AG08395 (cell line): Measurements from ENCODE around the gene GATC.

ENCODE experiments used
- DNase-seq: peaks from one replicate; pipeline ENCODE4 v3.0.0; 2012; ENCODE audit warnings: mixed read lengths, low spot score

The GATC gene, protein sequence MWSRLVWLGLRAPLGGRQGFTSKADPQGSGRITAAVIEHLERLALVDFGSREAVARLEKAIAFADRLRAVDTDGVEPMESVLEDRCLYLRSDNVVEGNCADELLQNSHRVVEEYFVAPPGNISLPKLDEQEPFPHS

DNA sequence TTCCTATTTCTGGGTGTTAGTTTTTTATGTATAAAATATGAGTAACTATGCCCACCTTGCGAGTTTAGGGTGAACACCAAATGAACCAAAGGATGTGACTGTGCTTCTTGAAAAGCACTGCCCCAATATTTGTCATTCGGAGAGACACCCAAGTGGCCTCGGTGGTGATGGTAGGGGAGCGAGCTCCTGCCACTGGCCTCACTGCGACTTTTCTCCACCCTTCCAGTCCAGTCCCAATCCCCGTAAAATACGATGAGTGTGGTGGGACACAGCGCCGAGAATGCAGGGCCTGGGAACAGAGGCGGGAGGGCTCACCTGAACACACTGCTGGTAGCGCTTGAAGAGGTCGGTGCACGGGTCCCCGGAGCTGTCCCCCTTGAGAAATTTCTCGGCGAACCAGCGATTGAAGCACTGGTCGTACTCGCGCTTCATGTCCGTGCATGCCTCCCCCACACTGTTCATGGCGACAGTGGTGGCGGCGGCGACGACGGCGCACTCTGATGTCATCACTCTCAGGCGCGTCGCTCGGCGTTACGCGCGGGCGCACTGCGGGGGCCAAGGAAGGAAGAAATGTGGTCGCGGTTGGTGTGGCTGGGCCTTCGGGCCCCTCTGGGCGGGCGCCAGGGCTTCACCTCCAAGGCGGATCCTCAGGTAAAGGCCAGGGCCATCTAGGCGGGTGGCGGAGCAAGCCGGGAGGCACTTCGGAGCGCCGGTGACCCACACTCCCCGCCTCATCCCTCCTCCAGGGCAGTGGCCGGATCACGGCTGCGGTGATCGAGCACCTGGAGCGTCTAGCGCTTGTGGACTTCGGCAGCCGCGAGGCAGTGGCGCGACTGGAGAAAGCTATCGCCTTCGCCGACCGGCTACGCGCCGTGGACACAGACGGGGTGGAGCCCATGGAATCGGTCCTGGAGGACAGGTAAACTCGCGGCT is at the start of gene GATC, which contains the start of gene TRIAP1:
Gene GATC (plus strand): TSS at position 534 of the 933 bp plus-strand sequence. CDS start 37 bp downstream, at position 571.
Gene TRIAP1 (minus strand): TSS at position 474 of the 933 bp plus-strand sequence. CDS start 12 bp downstream, at position 462.
- peak; percentile 84 for DNase-seq

DNA sequence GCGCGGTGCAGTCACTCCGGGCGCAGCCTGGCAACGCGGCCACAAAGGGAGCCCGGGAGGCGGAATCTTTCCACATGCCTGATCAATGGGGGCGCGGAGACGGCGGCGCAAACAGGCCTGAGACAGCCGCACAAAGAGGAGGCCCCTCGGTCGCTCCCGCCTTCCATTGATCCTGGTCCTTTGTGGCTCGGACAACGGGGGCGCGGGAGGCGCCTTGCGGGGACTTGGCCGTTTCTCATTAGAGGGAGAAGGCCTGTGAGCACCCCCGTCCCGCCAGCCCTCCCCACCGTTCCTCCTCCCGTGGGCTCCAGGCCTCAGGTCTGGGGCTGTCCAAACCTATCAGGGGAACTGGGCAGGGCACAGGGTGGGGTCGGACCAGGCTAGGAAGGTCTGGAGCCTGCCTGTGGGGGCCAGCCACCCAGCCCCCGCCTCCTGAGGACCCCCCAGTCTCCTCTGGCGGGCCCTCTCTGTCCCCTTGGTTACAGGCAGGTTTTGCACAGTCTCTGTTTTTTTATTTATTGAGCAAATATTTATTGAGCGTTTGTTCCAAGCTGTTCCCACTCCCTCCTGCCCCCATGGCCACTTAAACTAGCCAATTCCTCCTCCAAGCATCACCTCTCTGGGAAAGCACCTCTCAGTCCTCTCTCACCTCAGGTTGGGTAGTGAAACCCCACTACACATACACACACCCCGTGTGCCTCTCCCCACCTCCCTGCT is 48.3 kb upstream of the GATC start:
- no peak for DNase-seq

DNA sequence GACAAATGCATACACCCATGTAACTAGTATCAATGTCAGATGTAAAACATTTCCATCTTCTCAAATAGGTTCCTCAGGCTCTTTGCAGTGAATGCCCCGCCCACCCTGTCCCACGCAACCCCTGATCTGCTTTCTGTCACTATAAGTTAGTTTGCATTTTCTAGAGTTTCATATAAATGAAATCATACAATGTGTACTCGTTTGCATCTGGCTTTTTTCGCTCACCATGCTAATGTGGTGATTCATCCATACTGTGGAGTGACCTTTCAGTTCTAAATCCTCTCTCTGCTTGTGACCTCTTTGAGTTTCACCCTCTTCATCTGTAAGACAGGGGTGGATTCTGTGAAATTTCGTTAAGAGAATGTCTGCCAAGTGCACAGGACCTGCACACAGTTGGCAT is 46.7 kb upstream of the GATC start:
- DNase-seq, result no peak

DNA sequence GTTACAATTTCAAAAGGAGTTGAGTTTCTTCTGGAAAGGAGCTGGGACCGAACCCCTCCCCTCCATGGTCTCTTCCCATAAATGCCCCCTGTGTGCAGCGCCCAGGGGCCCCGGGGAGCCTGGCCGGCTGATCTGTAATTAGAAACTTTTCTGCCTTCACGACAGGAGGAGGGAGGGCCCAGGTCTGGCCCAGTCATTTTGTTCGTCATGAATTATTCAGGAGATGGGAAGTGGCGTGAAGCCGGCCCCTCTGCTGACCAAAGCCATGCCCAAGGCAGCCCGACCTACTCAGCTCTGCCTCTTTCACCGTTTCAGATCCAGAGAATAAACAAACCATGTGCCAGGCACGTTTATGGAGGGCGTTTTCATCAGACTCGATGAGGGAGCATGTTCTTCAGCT is 44.0 kb upstream of the GATC start:
- DNase-seq, result no peak

DNA sequence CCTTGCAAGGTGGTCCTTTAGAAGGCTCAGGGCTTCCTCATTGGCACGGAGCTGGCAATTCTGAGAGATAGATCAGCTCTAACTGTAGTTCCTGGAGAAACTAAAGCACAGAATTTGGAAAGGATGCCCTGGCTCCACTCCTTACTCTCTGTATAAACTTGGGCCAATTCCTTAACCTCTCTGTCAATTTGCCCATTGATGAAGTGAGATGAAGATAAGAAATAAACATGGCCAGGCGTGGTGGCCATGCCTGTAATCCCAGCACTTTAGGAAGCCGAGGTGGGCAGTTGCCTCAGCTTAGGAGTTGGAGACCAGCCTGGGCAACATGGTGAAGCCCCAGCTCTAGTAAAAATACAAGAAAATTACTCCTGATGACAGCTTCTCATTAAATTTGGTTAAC is 42.4 kb upstream of the GATC start:
- no peak for DNase-seq

DNA sequence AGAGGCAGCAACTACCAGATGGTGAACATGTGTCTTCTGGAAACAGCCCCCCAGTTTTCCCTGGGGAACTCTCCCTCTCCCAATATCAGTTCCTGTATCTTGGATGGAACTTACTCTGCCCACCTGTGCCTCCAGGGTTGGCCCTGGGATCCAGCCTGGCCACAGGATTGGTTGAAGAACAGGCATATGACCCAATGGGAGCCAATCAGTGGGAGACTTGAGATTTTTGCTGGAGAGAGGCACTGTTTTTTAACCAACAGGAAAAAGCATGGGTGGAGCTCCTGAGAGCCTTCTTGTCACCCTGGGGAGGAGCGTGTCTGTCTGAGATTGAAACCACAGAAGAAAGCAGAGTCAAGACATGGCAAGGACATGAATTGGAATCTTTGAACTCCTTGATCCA is 42.0 kb upstream of the GATC start:
- DNase-seq, result no peak

DNA sequence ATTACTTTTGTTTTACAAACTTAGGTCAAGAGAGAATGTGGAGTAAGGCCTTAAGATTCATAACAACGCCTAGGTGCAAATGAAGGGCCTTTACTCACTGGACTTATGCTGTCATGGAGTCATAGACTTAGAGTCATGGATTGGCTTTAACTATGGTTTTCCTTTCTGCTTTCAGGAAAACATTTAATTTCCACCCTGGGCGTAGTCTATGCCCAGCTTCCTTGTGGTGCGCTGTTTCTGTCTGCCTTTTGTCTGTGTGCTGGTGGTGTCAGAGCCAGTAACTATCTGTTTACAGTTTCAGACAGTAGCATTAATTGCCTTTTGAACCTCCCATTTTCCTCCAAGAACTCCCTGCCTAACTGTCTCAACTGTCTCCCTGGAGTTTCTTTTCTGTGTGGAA is 40.2 kb upstream of the GATC start:
- DNase-seq, result no peak

DNA sequence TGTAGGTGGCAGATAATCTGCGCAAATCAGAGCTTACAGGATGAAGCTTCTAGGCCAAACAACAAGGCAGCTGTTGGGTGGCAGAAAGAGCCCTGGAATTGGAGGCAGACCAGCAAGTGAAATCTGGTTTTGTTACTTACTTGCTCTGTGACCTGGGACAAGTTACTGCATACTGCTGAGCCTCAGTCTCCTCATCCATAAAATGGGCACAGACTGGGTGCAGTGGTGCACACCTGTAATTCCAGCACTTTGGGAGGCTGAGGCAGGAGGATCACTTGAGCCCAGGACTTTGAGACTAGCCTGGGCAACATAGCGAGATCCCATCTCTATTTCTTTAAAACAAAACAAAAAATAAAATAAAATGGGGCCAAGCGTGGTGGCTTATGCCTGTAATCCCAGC is 39.7 kb upstream of the GATC start:
- DNase-seq, result no peak

DNA sequence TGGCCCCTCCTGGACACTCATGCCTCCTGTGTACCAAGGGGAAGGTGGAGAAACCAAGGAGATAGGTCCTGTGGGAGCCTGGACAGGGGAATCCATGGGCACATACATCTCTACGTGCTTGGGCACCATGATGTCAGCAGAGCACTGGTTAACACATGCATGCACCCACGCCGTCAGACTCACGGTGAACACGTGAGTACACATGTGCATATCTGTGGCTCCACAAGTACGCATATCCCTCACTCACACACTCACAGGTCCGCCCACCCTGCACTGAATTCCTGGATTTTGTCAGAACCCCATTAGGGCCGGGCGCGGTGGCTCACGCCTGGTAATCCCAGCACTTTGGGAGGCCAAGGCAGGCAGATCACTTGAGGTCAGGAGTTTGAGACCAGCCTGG is 37.5 kb upstream of the GATC start:
- DNase-seq, result no peak

DNA sequence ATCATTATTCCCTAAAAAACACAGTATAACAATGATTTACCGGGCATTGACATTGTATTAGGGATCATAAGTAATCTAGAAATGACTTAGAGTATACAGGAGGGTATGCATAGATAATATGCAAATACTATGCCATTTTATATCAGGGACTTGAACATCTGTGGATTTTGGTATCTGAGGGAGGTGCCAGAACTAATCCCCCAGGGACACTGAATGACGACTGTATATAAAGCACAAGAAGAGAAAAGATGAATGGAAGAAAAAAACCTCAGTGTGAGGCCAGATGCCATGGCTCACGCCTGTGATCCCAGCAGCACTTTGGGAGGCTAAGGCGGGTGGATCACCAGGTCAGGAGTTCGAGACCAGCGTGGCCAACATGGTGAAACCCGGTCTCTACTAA is 33.8 kb upstream of the GATC start:
- no peak for DNase-seq

DNA sequence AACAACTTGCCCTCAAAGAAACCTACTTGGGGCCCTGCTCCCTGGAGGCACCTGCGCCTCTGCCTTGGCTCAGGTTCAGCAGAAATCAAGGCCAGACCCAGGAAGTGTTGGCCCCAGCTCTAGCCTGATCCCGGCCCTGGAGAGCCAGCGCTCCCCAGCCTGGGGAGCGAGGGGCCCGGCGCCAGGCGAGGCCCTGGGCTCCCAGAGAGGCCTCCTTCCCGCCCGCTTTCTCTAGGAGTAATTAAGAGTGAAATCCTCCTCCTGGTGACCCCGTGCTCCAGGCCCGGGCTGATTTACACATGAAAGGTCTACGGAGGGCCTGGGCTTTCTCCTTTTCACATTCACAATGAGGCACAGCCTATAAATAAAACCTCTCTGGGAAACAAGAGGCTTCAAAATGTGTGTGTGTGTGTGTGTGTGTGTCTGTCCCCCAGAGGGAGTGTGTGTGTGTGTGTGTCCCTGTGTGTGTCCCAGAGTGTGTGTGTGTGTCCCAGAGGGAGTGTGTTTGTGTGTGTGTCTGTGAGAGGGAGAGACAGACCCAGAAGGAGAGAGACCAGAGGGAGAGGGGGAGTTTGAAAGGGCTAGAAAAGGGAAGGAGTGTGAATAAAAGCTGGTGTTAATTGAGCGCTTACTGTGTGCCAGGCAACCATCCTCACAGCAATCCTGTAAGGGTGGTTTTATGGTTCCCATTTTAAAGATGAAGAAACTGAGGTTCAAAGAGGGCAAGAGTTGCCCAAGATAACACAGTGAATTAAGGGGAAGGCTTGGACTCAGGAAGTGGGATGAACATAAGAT is 32.1 kb upstream of the GATC start:
- no peak for DNase-seq

DNA sequence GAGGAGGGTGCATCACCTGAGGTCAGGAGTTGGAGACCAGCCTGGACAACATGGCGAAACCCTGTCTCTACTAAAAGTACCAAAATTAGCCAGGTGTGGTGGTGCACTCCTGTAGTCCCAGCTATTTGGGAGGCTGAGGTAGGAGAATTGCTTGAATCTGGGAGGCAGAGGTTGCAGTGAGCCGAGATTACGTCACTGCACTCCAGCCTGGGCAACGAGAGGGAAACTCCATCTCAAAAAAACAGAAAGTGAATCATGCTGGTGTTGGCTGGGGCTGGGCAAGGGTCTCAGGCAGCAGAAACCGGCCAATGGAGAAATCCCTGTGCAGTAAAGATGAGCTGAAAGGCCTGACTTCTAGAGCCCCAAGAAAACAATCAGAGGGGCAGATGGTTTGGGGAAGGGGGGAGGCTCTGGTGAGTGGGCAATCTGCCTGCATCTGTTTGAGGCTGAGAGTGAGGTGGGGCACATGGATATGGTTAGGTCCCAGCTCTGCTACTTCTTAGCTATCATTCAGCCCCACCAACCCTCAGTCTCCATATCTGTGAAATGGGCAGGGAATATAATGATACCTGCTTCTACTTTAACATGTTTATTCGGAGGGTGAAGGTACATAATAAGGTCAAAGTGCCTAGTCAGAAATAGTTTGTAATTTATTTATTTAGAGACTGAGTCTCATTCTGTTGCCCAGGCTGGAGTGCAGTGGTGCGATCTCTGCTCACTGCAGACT is 29.6 kb upstream of the GATC start:
- DNase-seq, result no peak

DNA sequence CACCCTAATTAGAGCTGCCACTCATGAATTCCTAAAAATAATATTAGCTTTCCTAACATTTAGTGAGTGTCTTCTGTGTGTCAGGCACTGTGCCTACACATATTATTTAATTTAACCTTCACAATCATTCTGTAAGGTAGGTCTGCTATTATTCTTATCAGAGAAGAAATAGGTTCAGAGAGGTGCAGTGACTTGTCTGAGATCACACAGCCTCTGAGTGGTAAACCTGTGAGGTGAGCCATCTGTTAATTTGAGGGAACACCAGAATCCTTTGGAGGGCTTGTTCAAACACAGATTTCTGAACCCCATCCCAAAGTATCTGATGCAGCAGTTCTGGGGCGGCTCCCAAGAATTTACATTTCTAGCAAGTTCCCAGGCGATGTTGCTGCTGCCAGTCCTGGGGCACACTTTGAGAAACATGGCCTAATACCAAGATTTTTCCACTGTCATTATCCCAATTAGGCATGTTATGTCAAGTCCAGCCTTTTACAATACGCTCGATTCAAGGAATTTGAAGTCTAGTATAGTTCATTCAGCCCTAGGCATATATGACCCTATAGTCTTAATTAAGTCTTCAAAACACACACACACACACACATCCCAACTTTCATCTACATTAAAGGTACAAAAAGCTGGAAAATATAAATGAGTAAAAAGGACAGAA is 28.2 kb upstream of the GATC start:
- DNase-seq, result no peak

DNA sequence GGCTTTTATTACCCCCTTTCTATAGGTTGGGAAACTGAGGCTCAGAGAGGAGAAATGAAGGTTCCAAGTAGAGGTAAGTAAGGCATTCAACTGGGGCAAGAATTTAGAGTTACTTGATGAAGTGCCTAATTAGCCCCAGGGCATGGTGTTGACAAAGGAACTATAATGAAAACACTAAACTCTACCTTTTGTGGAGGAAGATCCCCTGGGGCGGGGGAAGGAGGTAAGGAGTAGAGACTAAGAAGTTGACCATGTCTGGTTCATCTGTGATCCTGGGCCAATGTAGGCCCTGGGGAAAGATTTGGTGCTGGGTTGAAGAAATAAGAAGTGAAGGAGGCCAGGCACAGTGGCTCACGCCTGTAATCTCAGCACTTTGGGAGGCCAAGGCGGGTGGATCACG is 24.5 kb upstream of the GATC start:
- no peak for DNase-seq

DNA sequence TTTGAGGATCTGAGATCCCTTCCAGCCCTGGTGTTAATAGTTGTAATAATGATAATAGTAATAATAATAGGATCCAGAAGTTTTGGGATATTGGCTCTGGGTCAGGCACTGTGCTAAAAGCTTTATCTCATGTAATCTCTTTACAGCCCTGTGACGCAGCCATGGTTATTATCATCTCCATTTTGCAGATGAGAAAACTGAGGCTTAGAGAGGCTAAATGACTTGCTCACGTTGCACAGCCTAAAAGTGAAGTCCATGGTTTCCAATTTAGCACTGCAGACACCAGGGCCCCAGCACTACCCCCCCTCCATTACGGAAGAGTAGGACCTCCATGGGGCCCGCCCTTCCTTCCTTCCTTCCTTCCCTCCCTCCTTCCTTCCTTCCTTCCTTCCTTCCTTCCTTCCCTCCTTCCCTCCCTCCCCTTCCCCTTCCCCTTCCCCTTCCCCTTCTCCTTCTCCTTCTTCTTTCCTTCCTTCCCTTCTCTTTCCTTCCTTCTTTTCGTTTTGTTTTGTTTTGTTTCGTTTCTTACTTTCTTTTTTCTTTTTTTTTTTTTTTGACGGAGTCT is 23.3 kb upstream of the GATC start:
- no peak for DNase-seq

DNA sequence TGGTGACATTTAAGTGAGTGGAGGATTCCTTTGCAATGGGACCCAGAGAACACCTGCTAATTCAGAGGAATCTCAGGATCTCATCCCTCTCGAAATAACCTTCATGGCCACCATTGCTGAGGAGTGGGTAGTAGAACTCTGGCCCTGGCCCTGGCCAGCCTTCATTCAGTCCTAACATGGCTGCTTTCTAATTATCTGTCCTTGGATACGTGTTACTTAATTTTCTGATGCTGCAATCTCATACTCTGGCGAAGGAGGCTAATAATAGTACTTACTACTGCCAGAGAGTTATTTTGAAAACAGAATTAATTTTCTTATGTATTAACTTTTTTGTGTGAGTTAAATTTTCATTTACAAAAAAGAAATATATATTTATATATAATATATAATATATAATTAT is 20.4 kb upstream of the GATC start:
- no peak for DNase-seq

DNA sequence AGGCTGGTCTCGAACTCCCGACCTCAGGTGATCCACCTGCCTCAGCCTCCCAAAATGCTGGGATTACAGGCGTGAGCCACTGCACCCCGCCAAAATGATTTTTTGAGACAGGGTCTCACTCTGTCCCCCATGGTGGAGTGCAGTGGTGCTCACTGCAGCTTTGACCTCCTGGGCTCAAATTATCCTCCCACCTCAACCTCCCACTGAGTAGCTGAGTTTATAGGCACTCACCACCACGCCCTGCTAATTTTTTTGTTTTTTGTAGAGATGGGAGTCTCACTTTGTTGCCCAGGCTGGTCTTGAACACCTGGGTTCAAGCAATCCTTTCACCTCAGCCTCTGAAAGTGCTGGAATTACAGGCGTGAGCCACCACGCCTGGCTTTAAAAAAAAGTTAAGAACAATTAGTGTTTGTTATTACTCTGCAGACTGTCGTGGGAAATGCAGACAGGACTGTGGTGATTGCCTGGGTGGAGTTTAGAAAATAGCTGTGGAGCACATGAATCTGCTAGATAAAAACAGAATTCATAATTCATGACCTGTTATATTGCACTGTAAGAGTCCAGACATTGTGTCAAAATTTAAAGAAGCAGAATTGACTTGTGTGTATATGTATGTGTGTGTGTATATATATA is 17.5 kb upstream of the GATC start:
- no peak for DNase-seq

DNA sequence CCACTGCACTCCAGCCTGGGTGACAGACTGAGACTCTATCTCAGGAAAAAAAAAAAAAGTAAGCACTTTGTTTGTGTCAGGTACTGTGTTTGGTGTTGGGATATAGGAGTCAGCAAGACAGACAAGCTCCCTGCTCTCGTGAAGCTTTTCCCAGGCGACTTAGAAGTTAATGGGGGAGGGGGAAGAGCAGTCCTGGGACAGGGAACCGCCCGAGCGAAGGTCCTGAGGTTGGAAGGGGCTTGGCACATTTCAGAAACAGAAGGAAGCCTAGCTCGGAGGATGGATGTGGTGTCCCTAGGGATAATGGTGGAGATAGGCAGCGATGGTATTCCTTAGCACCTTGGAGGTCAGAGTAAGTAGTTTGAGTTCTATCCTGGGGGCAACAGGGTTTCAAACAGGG is 16.9 kb upstream of the GATC start:
- DNase-seq, result no peak

DNA sequence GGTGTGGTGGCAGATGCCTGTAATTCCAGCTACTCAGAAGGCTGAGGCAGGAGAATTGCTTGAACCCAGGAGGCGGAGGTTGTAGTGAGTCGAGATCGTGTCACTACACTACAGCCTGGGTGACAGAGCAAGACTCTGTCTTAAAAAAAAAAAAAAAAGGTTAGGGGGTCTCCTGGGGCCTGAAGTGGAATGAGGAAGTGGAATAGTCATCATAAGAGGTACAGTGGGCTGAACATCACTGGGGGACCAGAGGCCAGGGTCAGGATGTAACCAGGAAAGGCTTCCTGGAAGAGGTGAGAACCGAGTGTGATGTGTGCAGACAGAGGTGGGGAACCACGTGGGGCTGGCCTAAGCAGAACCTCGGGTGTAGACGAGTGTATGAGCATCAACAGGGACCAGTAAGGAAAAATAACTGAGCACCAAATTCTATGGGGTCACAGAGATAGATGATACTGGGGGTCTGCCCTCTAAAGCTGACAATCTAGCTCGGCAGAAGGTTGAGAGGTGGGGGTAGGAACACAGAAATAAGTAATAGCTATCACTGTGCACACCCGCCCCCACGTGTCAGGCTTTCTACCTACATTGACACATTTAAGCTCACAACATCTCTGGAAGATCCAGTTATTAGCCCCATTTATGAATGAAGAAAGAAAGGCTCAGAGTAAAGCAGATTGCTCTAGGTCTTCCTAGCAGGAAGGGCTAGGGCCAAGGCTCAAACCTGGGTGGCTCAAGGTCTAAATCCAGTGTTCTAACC is 13.3 kb upstream of the GATC start:
- DNase-seq, result no peak
